Stimulated activated CD4-positive, alpha-beta T cell treated with anti-CD3 and anti-CD28 coated beads, Interleukin-4, amount 100 ng/mL, for 1 hour (primary cell): Measurements from ENCODE around the gene PGD.
A peak's percentile ranks its signal among the peaks of the same experiment; 100 is the strongest.

ENCODE experiments used
- DNase-seq: peaks from one replicate; pipeline ENCODE4 v3.0.0-alpha.2; 2020

PGD gene

GRCh38 chr1:10398734-10399443 is at the start of gene PGD:
TSS of gene PGD (plus strand) at chr1:10399064. CDS start at chr1:10399118, 54 bp downstream.
- peak; percentile 98 for DNase-seq

- no peak for DNase-seq
Measured at GRCh38 chr1:10353282-10353681, 45.6 kb upstream of the PGD start.

GRCh38 chr1:10353693-10354092 is 45.2 kb upstream of the PGD start:
- no peak for DNase-seq

- DNase-seq, result no peak
Measured at GRCh38 chr1:10360045-10360444, 38.8 kb upstream of the PGD start.

GRCh38 chr1:10361515-10361914 is 37.3 kb upstream of the PGD start:
- DNase-seq, result no peak

DNA sequence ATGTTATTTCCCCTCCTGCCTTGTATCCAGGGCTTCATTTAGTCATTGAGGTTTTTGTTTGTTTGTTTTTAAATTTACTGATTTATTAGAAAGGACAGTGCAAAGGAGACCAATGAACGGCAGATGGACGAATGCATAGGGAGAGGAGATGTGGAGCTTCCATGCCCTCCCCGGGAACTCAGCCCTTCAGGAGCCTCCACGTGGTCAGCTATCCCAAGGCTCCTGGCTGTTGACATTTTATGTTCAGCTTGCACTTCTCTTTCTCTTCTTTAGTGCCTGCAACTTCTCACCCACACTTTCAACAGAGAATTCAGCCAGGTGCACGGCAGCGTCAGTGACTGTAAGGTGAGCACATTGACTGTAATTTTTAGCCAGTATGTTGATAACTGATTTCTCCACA is 30.7 kb upstream of the PGD start:
- no peak for DNase-seq

GRCh38 chr1:10374442-10374860 is 24.4 kb upstream of the PGD start:
- no peak for DNase-seq

- peak; percentile 2 for DNase-seq
Measured at GRCh38 chr1:10377365-10378029, 21.4 kb upstream of the PGD start.

- no peak for DNase-seq
Measured at GRCh38 chr1:10378081-10378841, 20.6 kb upstream of the PGD start.

GRCh38 chr1:10379101-10379620 is 19.7 kb upstream of the PGD start:
- no peak for DNase-seq

- DNase-seq, result no peak
Measured at GRCh38 chr1:10379676-10380075, 19.2 kb upstream of the PGD start.

- no peak for DNase-seq
Measured at GRCh38 chr1:10380594-10381275, 18.1 kb upstream of the PGD start.

DNA sequence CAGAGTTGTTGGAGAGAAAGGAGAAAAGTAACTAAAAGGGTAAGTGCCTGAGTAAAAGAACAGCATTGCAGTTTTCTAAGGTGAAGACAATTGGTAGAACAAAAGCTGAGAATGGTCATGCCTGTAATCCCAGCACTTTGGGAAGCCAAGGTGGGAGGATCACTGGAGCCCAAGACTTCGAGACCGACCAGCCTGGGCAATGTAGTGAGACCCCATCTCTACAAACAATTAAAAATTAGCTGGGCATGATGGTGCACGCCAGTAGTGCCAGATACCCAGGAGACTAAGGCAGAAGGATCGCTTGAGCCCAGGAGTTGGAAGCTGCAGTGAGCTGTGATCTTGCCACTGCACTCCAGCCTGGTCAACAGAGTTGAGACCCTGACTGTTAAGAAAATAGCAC is 15.2 kb upstream of the PGD start:
- DNase-seq, result no peak

DNA sequence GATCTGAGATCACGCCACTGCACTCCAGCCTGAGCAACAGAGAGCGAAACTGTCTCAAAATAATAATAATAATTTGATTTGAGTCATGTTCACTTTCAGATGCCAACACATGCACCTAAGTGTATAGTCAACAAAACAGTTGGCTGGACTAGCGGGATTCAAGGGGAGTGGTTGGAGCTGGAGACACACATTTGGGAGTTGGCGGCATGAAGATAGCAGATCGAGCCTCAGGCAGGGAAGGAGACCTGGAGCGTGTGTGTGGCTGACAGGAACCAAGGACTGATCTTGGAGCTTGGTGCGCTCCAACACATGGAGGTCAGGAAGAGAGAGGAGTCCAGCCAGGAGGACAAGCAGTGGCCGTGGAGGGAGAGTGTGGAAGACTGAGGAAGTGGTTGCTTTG is 14.6 kb upstream of the PGD start:
- DNase-seq, result no peak

- DNase-seq, result no peak
Measured at GRCh38 chr1:10386761-10387676, 11.8 kb upstream of the PGD start.

GRCh38 chr1:10387677-10388386 is 11.0 kb upstream of the PGD start:
- no peak for DNase-seq

DNA sequence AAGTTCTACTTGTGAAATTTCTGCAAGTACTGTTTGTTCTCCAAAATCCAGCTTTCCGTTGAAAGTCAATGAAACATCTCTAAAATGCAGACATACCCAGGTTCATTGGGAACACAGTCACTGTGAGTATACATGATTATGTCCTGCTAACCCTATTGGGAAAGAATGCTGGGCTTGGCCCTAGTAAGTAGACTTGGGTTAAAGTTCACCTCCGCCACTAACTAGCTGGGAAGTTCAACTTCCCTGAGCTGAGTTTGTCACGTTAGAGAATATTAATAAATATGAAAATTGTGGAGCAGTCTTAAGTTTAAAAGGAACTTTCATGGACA is 10.5 kb upstream of the PGD start:
- DNase-seq, result no peak

DNA sequence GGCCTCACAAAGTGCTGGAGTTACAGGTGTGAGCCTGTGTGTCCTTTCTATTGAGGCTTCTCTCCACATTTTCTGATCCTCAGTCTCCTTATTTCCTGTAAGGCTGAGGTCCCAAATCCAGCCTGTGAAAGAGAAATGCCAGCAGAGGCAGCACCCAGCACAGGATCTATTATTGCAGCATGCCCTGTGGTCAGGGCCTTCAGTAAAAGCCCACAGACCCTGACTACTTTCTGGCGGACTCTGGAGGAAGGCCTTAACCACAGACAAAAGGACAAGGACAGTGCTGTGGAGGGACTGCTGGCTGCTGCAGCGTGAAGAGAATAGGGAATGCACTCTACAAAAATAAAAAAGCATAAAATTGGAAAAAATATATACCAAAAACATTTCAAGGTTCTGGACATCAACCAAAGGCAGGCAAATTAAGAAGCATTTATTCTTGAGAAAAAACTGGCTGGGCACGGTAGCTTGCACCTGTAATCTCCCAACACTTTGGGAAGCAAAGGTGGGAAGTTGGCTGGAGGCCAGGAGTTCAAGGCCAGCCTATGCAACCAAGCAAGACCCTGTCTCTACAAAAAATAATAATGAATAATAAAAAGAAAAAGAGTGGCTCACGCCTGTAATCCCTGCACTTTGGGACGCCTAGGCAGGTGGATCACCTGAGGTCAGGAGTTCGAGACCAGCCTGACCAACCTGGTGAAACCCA is 9.4 kb upstream of the PGD start:
- no peak for DNase-seq

GRCh38 chr1:10396870-10397269 is 2.0 kb upstream of the PGD start:
- DNase-seq, result no peak

GRCh38 chr1:10398278-10398733 is 558 bp upstream of the PGD start:
- DNase-seq, result no peak
